Ectodermal cell (in vitro differentiated cells): ENCODE results near the gene LAMC1.
"Not testable (repeated sequence)": the region's sequence is repeated elsewhere in the genome, so short reads cannot be mapped to it uniquely, and the experiment has no call there.

Experiments
- H3K27ac ChIP-seq: 2 replicates; pipeline ENCODE4 v1.7.0; 2013; ENCODE audit warnings: mild to moderate bottlenecking, low read depth, low read length; ENCODE audit not compliant: insufficient read depth, poor library complexity, severe bottlenecking
- H3K27me3 ChIP-seq: 2 replicates; pipeline ENCODE4 v1.7.0; 2013; ENCODE audit warnings: mild to moderate bottlenecking, low read length; ENCODE audit not compliant: insufficient read depth, control insufficient read depth, poor library complexity, severe bottlenecking
- H3K36me3 ChIP-seq: one replicate; pipeline ENCODE4 v1.7.0; 2013; ENCODE audit warnings: low read length; ENCODE audit not compliant: control insufficient read depth, insufficient read depth
- H3K4me1 ChIP-seq: one replicate; pipeline ENCODE4 v1.7.0; 2013; ENCODE audit warnings: low read length; ENCODE audit not compliant: control insufficient read depth, insufficient read depth
- H3K4me3 ChIP-seq: 2 replicates; pipeline ENCODE4 v1.7.0; 2013; ENCODE audit warnings: low read depth, low read length, control low read depth; ENCODE audit not compliant: insufficient read depth
- H3K9me3 ChIP-seq: 2 replicates; pipeline ENCODE4 v1.7.0; 2013; ENCODE audit warnings: mild to moderate bottlenecking, low read length, moderate library complexity; ENCODE audit not compliant: control insufficient read depth
- WGBS, 2 experiments: methylation state at CpG; one replicate each; pipeline ENCODE4 v1.1.7; 2013; ENCODE audit warnings: missing lambda C conversion rate in 2 of 2; 5-methylcytosine and 5-hydroxymethylcytosine counted together

Gene LAMC1

GRCh38 chr1:183142171-183142570 lies 119.0 kb downstream of the LAMC1 start:
- Histone ChIP-seq H3K4me1 (no peaks in the 10 kb centered on the region), H3K27ac (no peak overlapping the region), H3K36me3 (no peaks in the 10 kb centered on the region), H3K27me3 (no peaks in the 10 kb centered on the region), H3K9me3 (no peaks in the 10 kb centered on the region), H3K4me3 (no peak overlapping the region)
- WGBS, 2 experiments: 89 to 94% methylated on average over 2 of the region's 2 CpGs

GRCh38 chr1:183143576-183144315 lies 120.5 kb downstream of the LAMC1 start:
- Histone ChIP-seq H3K36me3 (no peaks in the 10 kb centered on the region), H3K27ac (no peak overlapping the region), H3K4me1 (no peaks in the 10 kb centered on the region), H3K27me3 (no peaks in the 10 kb centered on the region), H3K9me3 (no peaks in the 10 kb centered on the region), H3K4me3 (no peak overlapping the region)
- WGBS, 2 experiments: 94 to 96% methylated on average over 5 of the region's 7 CpGs

- Histone ChIP-seq H3K27me3 (no peaks in the 10 kb centered on the region), H3K4me1 (no peaks in the 10 kb centered on the region), H3K27ac (no peak overlapping the region), H3K9me3 (no peaks in the 10 kb centered on the region), H3K4me3 (no peak overlapping the region), H3K36me3 (no peaks in the 10 kb centered on the region)
- WGBS, 2 experiments: 60 to 65% methylated on average over 3 of the region's 3 CpGs
These were observed 121.5 kb downstream of the LAMC1 start for GRCh38 chr1:183144752-183145151.

GRCh38 chr1:183147735-183148134 lies 124.5 kb downstream of the LAMC1 start:
- Histone ChIP-seq H3K4me1 (no peaks in the 10 kb centered on the region), H3K9me3 (no peaks in the 10 kb centered on the region), H3K27ac (no peak overlapping the region), H3K27me3 (no peaks in the 10 kb centered on the region), H3K4me3 (no peak overlapping the region), H3K36me3 (no peaks in the 10 kb centered on the region)
- WGBS, 2 experiments: 90 to 97% methylated on average over 2 of the region's 2 CpGs

GRCh38 chr1:183148599-183148998 lies 125.4 kb downstream of the LAMC1 start:
- WGBS, 2 experiments: 90 to 91% methylated on average over 5 of the region's 5 CpGs
- H3K36me3 ChIP-seq: no peaks in the 10 kb centered on the region
- H3K4me1 ChIP-seq: no peaks in the 10 kb centered on the region
- no peaks in the 10 kb centered on the region for H3K27me3 ChIP-seq
- no peak overlapping the region for H3K4me3 ChIP-seq
- no peaks in the 10 kb centered on the region for H3K9me3 ChIP-seq
- H3K27ac ChIP-seq: no peak overlapping the region

- WGBS, 2 experiments: 93 to 97% methylated on average over 1 of the region's 1 CpG
- Histone ChIP-seq H3K27me3 (no peaks in the 10 kb centered on the region), H3K27ac (no peak overlapping the region), H3K36me3 (no peaks in the 10 kb centered on the region), H3K4me3 (no peak overlapping the region), H3K9me3 (no peaks in the 10 kb centered on the region), H3K4me1 (no peaks in the 10 kb centered on the region)
These were observed 126.1 kb downstream of the LAMC1 start for GRCh38 chr1:183149273-183149672.

- 84 to 93% methylated on average over 1 of the region's 1 CpG for WGBS, 2 experiments
- H3K27me3 ChIP-seq, H3K4me1 ChIP-seq, H3K27ac ChIP-seq, H3K36me3 ChIP-seq, H3K4me3 ChIP-seq, H3K9me3 ChIP-seq: not testable (repeated sequence)
These were observed 126.8 kb downstream of the LAMC1 start for GRCh38 chr1:183150032-183150431.

- Histone ChIP-seq H3K27ac (no peak overlapping the region), H3K27me3 (no peaks in the 10 kb centered on the region), H3K9me3 (no peaks in the 10 kb centered on the region), H3K4me3 (no peak overlapping the region), H3K36me3 (no peaks in the 10 kb centered on the region), H3K4me1 (no peaks in the 10 kb centered on the region)
These were observed 127.2 kb downstream of the LAMC1 start for GRCh38 chr1:183150445-183150844.

- WGBS, 2 experiments: 93 to 95% methylated on average over 5 to 7 of the region's 7 CpGs
- Histone ChIP-seq H3K27ac (no peak overlapping the region), H3K27me3 (no peaks in the 10 kb centered on the region), H3K4me3 (no peak overlapping the region), H3K9me3 (no peaks in the 10 kb centered on the region), H3K36me3 (no peaks in the 10 kb centered on the region), H3K4me1 (no peaks in the 10 kb centered on the region)
These were observed 129.0 kb downstream of the LAMC1 start for GRCh38 chr1:183152180-183152579.

GRCh38 chr1:183155939-183156338 lies 132.7 kb downstream of the LAMC1 start:
- Histone ChIP-seq H3K27me3 (no peaks in the 10 kb centered on the region), H3K4me3 (no peak overlapping the region), H3K9me3 (no peaks in the 10 kb centered on the region), H3K27ac (no peak overlapping the region), H3K36me3 (no peaks in the 10 kb centered on the region), H3K4me1 (no peaks in the 10 kb centered on the region)
- WGBS, 2 experiments: 100% methylated on average over 1 of the region's 2 CpGs; no CpG with 5 or more reads in 1 of the 2 experiments

- H3K27me3 ChIP-seq: no peaks in the 10 kb centered on the region
- WGBS, 2 experiments: 96% methylated on average over 9 of the region's 9 CpGs
- H3K4me1 ChIP-seq: peaks cover 10% of the 10 kb centered on the region
- no peaks in the 10 kb centered on the region for H3K9me3 ChIP-seq
- H3K27ac ChIP-seq: no peak overlapping the region
- H3K4me3 ChIP-seq: no peak overlapping the region
- H3K36me3 ChIP-seq: no peaks in the 10 kb centered on the region
These were observed 136.7 kb downstream of the LAMC1 start for GRCh38 chr1:183159960-183160359.
